ENCODE measurements around the gene NELFE. TPM values are rescaled to one million over a fixed set of nuclear protein-coding genes. Genes with fewer than 3 reads are reported as not detected.

NELFE gene
- total RNA-seq, 1 experiment from 2014 or later = 91.4 TPM

DNA sequence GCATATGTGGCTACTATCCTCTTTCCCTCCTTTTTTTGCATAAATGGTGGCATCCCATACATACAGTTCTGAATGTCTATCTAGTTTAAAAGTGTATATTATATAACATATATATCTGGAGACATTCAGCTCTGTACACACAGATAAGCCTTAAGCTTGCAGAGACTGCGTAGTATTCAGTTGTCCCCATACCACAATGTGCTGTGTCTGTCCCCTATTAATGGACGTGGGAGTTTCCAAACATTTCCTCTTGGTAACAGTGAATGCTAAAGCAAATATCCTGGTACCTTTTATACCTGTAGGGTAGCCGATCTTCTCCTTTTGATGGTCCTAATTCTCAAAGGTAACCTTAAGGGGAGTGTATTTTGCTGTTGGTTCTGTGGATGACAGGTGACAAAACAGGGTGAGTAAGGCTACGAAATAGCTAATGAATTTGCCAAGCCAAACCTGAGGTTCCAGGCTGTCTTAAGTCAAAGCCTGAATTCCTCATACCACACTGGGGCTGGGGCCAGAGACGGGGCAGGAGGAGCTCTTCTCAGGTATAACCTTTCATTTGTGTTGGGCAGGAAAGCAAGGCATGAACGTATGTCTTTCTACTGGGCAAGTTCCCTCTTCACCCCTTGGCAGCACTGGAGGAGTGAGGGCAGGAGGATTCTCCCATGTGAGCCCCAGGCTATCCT is 39.0 kb downstream of the NELFE start:
- Histone ChIP-seq H3K4me2 (ENCODE audit: insufficient read depth, insufficient read length, low read length) (no peak overlapping the region), H3K9ac (ENCODE audit: extremely low read depth, insufficient read length, low read length) (no peak overlapping the region), H3K27me3 (ENCODE audit: insufficient read depth, low read length) (no peaks in the 10 kb centered on the region), H2BK5ac (ENCODE audit: insufficient read length, low read length) (no peak overlapping the region), H2BK12ac (ENCODE audit: insufficient read length, low read depth, low read length) (no peak overlapping the region), H2AK5ac (ENCODE audit: insufficient read length, low read length) (no peak overlapping the region), H3K4me1 (ENCODE audit: insufficient read depth, low read length) (no peaks in the 10 kb centered on the region), H3K4ac (ENCODE audit: low read depth, low read length) (no peak overlapping the region), H3K18ac (ENCODE audit: insufficient read length, low read depth, low read length) (no peak overlapping the region), H2AFZ (ENCODE audit: low read length) (no peak overlapping the region), H3K23me2 (ENCODE audit: insufficient read length, low read depth, low read length, poor library complexity, severe bottlenecking) (no peaks in the 10 kb centered on the region), H3K56ac (ENCODE audit: insufficient read length, low read depth, low read length) (no peak overlapping the region), H2BK120ac (ENCODE audit: low read depth, low read length, poor library complexity, severe bottlenecking) (no peak overlapping the region), H2BK15ac (ENCODE audit: low read depth, low read length) (no peak overlapping the region), H4K91ac (ENCODE audit: insufficient read length, low read depth, low read length) (no peak overlapping the region), H3K23ac (ENCODE audit: insufficient read length, low read depth, low read length) (no peak overlapping the region), H3K14ac (ENCODE audit: insufficient read depth, low read length) (no peak overlapping the region; the same call in 1 of the 2 replicates), H4K5ac (ENCODE audit: insufficient read length, low read depth, low read length) (no peak overlapping the region), H3K79me1 (ENCODE audit: insufficient read depth, low read depth, low read length, poor library complexity, severe bottlenecking) (no peaks in the 10 kb centered on the region), H3K9me3 (ENCODE audit: control insufficient read depth, low read depth, low read length) (no peaks in the 10 kb centered on the region), H4K8ac (replicated peaks; ENCODE audit: insufficient read length, low read depth, low read length) (no peak overlapping the region), H4K20me1 (ENCODE audit: control insufficient read depth, insufficient read depth, insufficient read length) (no peaks in the 10 kb centered on the region), H3T11ph (ENCODE audit: low read length) (no peak overlapping the region), H2BK20ac (ENCODE audit: low read depth, low read length, poor library complexity, severe bottlenecking) (no peak overlapping the region), H3K27ac (ENCODE audit: insufficient read length, low read depth, low read length) (no peak overlapping the region), H3K79me2 (ENCODE audit: insufficient read depth, low read length) (no peaks in the 10 kb centered on the region)
- no peak for DNase-seq
- Mint-ChIP-seq H3K4me3 (no peak overlapping the region), H3K4me1 (0 out of 4 replicates have a peak, but pooled peaks cover 0 to 2% of the 10 kb centered on the region in 2 experiments), H3K9me3 (no peaks in the 10 kb centered on the region), H3K27ac (no peak overlapping the region), H3K36me3 (ENCODE audit: insufficient read depth in 1 of 3, low read depth in 3 of 3) (no peaks in the 10 kb centered on the region), H3K27me3 (ENCODE audit: low read depth) (no peaks in the 10 kb centered on the region)
- no peak for TF ChIP-seq CTCF (conservative IDR thresholded peaks at IDR 0.05)
- WGBS (ENCODE audit: extremely low coverage, insufficient read length, low lambda C conversion rate) = no CpG with 5 or more reads among the region's 6 CpGs

Data from H9 (cell line).